Gastroesophageal sphincter (tissue), 4 donors: Measurements from ENCODE around the gene TMEM52B. TPM values are rescaled to one million over a fixed set of nuclear protein-coding genes. Genes with fewer than 3 reads are reported as not detected.
"Not testable (repeated sequence)": the region's sequence is repeated elsewhere in the genome, so short reads cannot be mapped to it uniquely, and the experiment has no call there.

Experiments
- ATAC-seq: fragments of 150-250 bp; one replicate; pipeline ENCODE4 v1.9.1; 2016; ENCODE audit warnings: mild to moderate bottlenecking, moderate library complexity
- H3K27ac ChIP-seq, 4 donors: fragments of 200-600 bp; sonication (generic) in 3 of 4; 1 replicate in 3 of 4; 2 replicates in 1 of 4; pipeline ENCODE4 v1.5.1; 2016 to 2019
- H3K27me3 ChIP-seq: fragments of 200-600 bp; sonication (generic); one replicate; pipeline ENCODE4 v1.5.1; 2019
- H3K36me3 ChIP-seq, 2 donors: fragments of 200-600 bp; sonication (generic); one replicate each; pipeline ENCODE4 v1.5.1; 2019; ENCODE audit warnings: control low read depth in 1 of 2
- H3K4me1 ChIP-seq, 3 donors: fragments of 200-600 bp; sonication (generic); 1 replicate in 2 of 3; 2 replicates in 1 of 3; pipeline ENCODE4 v1.5.1; 2016 to 2019; ENCODE audit warnings: control low read depth in 2 of 3
- H3K4me3 ChIP-seq, 2 donors: fragments of 200-600 bp; sonication (generic); one replicate each; pipeline ENCODE4 v1.5.1; 2019; ENCODE audit warnings: mild to moderate bottlenecking in 1 of 2, moderate library complexity in 1 of 2
- H3K9me3 ChIP-seq, 3 donors: fragments of 200-600 bp; sonication (generic); one replicate each; pipeline ENCODE4 v1.5.1; 2017 to 2019; ENCODE audit warnings: control low read depth in 2 of 3
- CTCF ChIP-seq, 4 experiments: fragments of 200-600 bp in 2 of 4; fragments of 450-650 bp in 2 of 4; sonication (generic) in 1 of 4; IDR thresholded peaks; one replicate each; pipeline ENCODE4 v1.5.1; 2017 to 2019; ENCODE audit warnings: antibody characterized with exemption in 4 of 4, mild to moderate bottlenecking in 2 of 4, moderate library complexity in 2 of 4
- EP300 ChIP-seq: sonication (generic); formaldehyde crosslinking; IDR thresholded peaks from one replicate; pipeline ENCODE4 v1.6.1; 2017; ENCODE audit warnings: antibody characterized with exemption, mild to moderate bottlenecking
- POLR2A ChIP-seq, 2 donors: fragments of 450-650 bp; IDR thresholded peaks; one replicate each; pipeline ENCODE4 v1.6.1; 2017; ENCODE audit warnings: antibody characterized with exemption in 2 of 2, mild to moderate bottlenecking in 2 of 2, moderate library complexity in 1 of 2
- POLR2AphosphoS5 ChIP-seq: sonication (generic); formaldehyde crosslinking; IDR thresholded peaks from one replicate; pipeline ENCODE4 v1.6.1; 2017; ENCODE audit warnings: antibody characterized with exemption
- WGBS, 2 donors: methylation state at CpG; one replicate each; pipeline ENCODE4 v1.1.5; 2018; ENCODE audit warnings: low coverage in 1 of 2; 5-methylcytosine and 5-hydroxymethylcytosine counted together
- total RNA-seq, 4 donors: library from RNA; depleted of rRNA; stranded (reverse); fragments of >200 nt; gene quantifications; one replicate each; pipeline ENCODE4 v1.1.0, GENCODE V29; 2016

Gene TMEM52B
- total RNA-seq, 4 donors from 2014 or later: 1.2 TPM; not detected in 3

DNA sequence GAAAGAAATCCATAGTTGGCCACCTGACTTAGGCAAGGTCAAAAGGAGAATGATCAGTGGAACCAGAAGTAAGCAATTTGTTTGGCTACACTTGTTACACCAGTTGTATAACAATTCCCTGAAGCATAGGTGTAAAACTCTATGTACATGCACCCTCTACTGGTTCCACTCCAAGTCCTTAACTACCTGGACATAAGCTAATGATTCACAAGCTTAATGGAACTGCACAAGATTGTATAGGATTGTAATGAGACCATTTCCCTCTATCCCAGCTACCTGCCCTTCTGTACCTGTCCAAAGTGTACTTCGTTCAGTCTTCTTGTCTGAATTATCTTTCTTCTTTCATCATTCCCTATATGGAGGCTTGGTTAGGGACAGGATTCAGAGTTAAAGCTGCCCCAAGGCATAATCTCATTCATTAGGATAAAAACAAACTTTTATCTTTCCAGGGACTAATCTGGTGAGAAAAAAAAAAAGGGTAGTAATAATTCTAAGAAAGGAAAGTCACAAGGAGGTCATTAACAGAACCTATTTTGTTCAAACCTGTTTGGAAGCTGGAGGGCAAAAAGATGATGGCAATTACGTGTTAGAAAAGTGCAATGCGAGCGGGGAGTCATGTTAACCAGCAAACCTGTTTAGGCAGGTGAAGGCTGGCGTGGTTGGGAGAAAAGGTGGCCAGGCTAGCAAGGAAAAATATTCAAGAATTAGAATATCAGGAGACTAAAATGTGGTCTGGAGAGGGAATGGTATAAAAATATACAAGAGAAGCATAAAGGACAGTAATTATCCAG is 2.8 kb upstream of the TMEM52B start:
- TF ChIP-seq POLR2A (IDR thresholded peaks at IDR 0.05): no peak
- TF ChIP-seq EP300: no peak
- TF ChIP-seq POLR2AphosphoS5: no peak
- no peak for TF ChIP-seq CTCF (IDR thresholded peaks at IDR 0.05)
- ATAC-seq: no peak

DNA sequence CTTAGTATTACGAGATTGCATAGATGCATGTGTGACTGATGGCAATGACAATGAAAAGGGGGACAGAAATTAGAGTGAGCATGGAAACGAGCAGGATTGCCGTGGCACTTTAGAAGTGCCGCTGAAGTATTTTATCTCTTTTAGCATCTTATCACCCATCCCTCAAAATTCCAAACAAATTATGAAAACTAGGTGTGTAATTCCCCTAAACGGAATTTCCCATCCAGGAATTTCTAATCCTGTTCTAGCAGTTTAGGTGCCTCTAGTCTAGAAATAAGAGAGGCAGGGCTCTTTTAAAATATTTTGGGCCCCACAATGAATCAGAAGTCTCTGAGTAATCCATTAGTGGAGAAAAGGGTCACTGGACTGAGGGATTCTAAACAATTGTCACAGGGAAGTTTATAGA is 947 bp downstream of the TMEM52B start:
- Histone ChIP-seq H3K9me3 (no peaks in the 10 kb centered on the region), H3K4me1 (peaks cover 0 to 9% (median 3%) of the 10 kb centered on the region in 3 donors), H3K27ac (no peak overlapping the region), H3K4me3 (no peak overlapping the region), H3K36me3 (no peaks in the 10 kb centered on the region), H3K27me3 (no peaks in the 10 kb centered on the region)
- TF ChIP-seq EP300: no peak
- TF ChIP-seq POLR2AphosphoS5: no peak
- no peak for TF ChIP-seq POLR2A (IDR thresholded peaks at IDR 0.05)
- WGBS, 2 donors: 72 to 84% methylated on average over 5 of the region's 5 CpGs
- no peak for ATAC-seq

More for the DNA sequence above, 2.8 kb upstream of the TMEM52B start:
- H3K36me3 ChIP-seq: no peaks in the 10 kb centered on the region
- no peaks in the 10 kb centered on the region for H3K4me1 ChIP-seq
- H3K9me3 ChIP-seq: no peaks in the 10 kb centered on the region
- H3K27me3 ChIP-seq: no peaks in the 10 kb centered on the region
- no peak overlapping the region for H3K4me3 ChIP-seq
- H3K27ac ChIP-seq: no peak overlapping the region
- WGBS, 2 donors: 82 to 92% methylated on average over 4 to 5 of the region's 5 CpGs

DNA sequence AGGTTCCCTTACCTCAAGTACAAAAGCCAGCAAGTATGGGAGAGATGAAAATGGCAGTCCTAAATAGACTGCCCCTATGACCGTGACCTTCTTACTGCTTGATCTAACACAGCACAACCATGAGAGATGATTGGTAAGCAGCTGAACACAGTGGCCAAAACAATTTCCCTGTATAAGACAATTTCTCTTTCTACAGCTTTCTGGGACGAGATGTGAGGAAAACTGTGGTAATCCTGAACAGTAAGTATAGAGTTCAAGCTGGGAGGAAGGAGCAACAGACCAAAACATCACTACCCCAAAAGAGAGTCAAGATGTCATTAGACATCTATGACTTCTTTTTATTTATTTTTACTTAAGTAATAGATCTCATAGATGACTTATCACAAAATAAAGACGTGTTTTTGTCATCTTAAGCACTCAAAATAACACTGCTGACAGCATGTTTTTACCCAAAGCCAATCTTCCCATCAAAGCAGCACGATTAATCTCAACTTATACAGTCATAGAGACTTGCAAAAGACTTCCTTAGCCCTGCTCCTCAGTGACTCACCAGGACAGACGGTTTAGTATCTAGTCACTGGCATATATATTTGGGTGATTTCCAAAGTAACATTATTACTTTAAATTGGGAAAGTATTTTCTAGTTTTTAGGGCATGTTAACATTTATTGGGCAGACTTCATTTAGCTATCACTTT is 3.7 kb downstream of the TMEM52B start:
- Histone ChIP-seq H3K4me1 (peaks cover 0 to 25% (median 3%) of the 10 kb centered on the region in 3 donors), H3K36me3 (no peaks in the 10 kb centered on the region), H3K27me3 (no peaks in the 10 kb centered on the region), H3K9me3 (no peaks in the 10 kb centered on the region), H3K4me3 (no peak overlapping the region), H3K27ac (peak overlapping the region in 1 of 4 donors; percentile 9)
- 29 to 39% methylated on average over 4 to 5 of the region's 5 CpGs for WGBS, 2 donors
- TF ChIP-seq CTCF (IDR thresholded peaks at IDR 0.05): no peak
- no peak for TF ChIP-seq EP300
- TF ChIP-seq POLR2A (IDR thresholded peaks at IDR 0.05): no peak
- TF ChIP-seq POLR2AphosphoS5: no peak
- ATAC-seq: no peak

DNA sequence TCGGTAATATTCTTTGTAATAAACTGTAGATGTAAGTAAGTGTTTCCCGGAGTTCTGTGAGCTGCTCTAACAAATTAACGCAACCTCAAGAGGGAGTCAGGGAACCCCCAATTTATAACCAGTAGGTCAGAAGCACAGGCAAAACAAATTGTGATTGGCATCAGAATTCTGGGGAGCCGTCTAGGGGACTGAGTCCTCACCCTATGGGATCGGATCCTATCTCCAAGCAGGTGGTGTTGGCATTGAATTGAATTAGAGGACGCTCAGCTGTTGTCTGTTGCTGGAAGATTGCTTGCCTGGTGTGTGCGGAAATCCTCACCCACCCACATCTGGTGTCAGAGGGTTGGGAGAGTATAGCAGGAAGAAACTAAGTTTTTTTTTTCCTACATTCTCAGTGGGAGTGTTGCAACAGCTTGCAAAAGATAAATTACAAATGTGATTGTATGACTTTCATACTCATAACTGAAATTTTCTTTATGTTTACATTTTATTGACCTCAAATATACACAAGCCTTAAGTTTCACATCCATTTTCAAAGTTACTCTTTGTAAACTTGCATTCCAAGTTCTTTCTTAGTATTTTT is 5.5 kb downstream of the TMEM52B start:
- Histone ChIP-seq H3K27me3 (no peaks in the 10 kb centered on the region), H3K9me3 (no peaks in the 10 kb centered on the region), H3K27ac (peak overlapping the region in 2 of 4 donors; percentile 15 to 42), H3K4me3 (no peak overlapping the region), H3K36me3 (no peaks in the 10 kb centered on the region), H3K4me1 (peaks cover 0 to 25% (median 3%) of the 10 kb centered on the region in 3 donors)
- WGBS, 2 donors: 36 to 45% methylated on average over 2 to 4 of the region's 7 CpGs
- no peak for TF ChIP-seq EP300
- no peak for TF ChIP-seq CTCF (IDR thresholded peaks at IDR 0.05)
- TF ChIP-seq POLR2AphosphoS5: peak; percentile 72
- peak; percentile 82 for ATAC-seq

DNA sequence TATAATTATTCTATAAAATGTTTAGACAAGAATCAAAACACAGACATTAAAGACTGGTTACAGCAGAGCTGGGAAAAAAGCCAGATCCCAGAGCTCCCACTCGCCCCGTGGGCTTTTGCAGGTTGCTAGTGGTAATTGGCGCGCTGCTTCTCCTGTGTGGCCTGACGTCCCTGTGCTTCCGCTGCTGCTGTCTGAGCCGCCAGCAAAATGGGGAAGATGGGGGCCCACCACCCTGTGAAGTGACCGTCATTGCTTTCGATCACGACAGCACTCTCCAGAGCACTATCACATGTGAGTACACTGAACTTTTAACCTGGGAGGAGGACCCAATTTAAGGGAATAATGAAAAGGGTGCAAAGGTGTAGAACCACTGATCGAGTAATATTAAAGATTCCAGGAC is 7.5 kb downstream of the TMEM52B start:
- peaks cover 0 to 44% (median 18%) of the 10 kb centered on the region in 3 donors for H3K4me1 ChIP-seq
- ATAC-seq: no peak

GRCh38 chr12:10186958-10187357 is 8.1 kb downstream of the TMEM52B start:
- 70 to 80% methylated on average over 1 to 4 of the region's 6 CpGs for WGBS, 2 donors
- ATAC-seq, H3K9me3 ChIP-seq, H3K36me3 ChIP-seq, H3K4me3 ChIP-seq, H3K27me3 ChIP-seq, H3K27ac ChIP-seq: not testable (repeated sequence)
- H3K4me1 ChIP-seq: peaks cover 0 to 51% (median 19%) of the 10 kb centered on the region in 3 donors

More for the DNA sequence above, 7.5 kb downstream of the TMEM52B start:
- no peaks in the 10 kb centered on the region for H3K27me3 ChIP-seq
- WGBS, 2 donors: 43 to 67% methylated on average over 8 to 10 of the region's 11 CpGs
- TF ChIP-seq POLR2AphosphoS5: no peak
- no peak for TF ChIP-seq POLR2A (IDR thresholded peaks at IDR 0.05)
- TF ChIP-seq CTCF (IDR thresholded peaks at IDR 0.05): no peak
- no peak for TF ChIP-seq EP300
- H3K36me3 ChIP-seq: no peaks in the 10 kb centered on the region
- no peaks in the 10 kb centered on the region for H3K9me3 ChIP-seq
- H3K4me3 ChIP-seq: no peak overlapping the region
- H3K27ac ChIP-seq: no peak overlapping the region
